ENCODE results near the gene UBE3D. TPM values are rescaled to one million over a fixed set of nuclear protein-coding genes. Genes with fewer than 3 reads are reported as not detected.

UBE3D gene
- total and polyA plus RNA-seq, 2 of the 8 experiments (the other 6 are each of a cell fraction or from before 2014, with no cell fraction given), result 5.7 to 16.3 TPM

DNA sequence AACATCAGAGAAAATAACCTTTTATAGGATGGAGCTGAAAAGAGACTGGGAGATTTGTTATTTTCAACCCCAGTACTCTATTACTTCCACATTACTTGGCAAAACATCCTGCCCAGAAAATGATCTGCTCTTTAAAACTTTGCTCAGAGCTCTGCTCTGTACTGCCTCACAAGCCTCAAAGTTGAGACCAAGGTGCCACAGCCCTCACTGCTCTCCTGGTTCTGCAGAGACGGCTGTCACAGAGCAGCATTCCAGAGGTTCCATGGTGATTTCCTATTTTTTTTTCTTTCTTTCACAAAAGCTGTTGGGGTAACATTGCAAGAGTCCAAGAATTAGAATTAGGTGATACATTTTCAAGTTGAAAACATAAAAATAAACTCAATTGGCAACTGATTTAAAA, 155.2 kb downstream of the UBE3D start (continued):
- TF ChIP-seq, protein P1, sequence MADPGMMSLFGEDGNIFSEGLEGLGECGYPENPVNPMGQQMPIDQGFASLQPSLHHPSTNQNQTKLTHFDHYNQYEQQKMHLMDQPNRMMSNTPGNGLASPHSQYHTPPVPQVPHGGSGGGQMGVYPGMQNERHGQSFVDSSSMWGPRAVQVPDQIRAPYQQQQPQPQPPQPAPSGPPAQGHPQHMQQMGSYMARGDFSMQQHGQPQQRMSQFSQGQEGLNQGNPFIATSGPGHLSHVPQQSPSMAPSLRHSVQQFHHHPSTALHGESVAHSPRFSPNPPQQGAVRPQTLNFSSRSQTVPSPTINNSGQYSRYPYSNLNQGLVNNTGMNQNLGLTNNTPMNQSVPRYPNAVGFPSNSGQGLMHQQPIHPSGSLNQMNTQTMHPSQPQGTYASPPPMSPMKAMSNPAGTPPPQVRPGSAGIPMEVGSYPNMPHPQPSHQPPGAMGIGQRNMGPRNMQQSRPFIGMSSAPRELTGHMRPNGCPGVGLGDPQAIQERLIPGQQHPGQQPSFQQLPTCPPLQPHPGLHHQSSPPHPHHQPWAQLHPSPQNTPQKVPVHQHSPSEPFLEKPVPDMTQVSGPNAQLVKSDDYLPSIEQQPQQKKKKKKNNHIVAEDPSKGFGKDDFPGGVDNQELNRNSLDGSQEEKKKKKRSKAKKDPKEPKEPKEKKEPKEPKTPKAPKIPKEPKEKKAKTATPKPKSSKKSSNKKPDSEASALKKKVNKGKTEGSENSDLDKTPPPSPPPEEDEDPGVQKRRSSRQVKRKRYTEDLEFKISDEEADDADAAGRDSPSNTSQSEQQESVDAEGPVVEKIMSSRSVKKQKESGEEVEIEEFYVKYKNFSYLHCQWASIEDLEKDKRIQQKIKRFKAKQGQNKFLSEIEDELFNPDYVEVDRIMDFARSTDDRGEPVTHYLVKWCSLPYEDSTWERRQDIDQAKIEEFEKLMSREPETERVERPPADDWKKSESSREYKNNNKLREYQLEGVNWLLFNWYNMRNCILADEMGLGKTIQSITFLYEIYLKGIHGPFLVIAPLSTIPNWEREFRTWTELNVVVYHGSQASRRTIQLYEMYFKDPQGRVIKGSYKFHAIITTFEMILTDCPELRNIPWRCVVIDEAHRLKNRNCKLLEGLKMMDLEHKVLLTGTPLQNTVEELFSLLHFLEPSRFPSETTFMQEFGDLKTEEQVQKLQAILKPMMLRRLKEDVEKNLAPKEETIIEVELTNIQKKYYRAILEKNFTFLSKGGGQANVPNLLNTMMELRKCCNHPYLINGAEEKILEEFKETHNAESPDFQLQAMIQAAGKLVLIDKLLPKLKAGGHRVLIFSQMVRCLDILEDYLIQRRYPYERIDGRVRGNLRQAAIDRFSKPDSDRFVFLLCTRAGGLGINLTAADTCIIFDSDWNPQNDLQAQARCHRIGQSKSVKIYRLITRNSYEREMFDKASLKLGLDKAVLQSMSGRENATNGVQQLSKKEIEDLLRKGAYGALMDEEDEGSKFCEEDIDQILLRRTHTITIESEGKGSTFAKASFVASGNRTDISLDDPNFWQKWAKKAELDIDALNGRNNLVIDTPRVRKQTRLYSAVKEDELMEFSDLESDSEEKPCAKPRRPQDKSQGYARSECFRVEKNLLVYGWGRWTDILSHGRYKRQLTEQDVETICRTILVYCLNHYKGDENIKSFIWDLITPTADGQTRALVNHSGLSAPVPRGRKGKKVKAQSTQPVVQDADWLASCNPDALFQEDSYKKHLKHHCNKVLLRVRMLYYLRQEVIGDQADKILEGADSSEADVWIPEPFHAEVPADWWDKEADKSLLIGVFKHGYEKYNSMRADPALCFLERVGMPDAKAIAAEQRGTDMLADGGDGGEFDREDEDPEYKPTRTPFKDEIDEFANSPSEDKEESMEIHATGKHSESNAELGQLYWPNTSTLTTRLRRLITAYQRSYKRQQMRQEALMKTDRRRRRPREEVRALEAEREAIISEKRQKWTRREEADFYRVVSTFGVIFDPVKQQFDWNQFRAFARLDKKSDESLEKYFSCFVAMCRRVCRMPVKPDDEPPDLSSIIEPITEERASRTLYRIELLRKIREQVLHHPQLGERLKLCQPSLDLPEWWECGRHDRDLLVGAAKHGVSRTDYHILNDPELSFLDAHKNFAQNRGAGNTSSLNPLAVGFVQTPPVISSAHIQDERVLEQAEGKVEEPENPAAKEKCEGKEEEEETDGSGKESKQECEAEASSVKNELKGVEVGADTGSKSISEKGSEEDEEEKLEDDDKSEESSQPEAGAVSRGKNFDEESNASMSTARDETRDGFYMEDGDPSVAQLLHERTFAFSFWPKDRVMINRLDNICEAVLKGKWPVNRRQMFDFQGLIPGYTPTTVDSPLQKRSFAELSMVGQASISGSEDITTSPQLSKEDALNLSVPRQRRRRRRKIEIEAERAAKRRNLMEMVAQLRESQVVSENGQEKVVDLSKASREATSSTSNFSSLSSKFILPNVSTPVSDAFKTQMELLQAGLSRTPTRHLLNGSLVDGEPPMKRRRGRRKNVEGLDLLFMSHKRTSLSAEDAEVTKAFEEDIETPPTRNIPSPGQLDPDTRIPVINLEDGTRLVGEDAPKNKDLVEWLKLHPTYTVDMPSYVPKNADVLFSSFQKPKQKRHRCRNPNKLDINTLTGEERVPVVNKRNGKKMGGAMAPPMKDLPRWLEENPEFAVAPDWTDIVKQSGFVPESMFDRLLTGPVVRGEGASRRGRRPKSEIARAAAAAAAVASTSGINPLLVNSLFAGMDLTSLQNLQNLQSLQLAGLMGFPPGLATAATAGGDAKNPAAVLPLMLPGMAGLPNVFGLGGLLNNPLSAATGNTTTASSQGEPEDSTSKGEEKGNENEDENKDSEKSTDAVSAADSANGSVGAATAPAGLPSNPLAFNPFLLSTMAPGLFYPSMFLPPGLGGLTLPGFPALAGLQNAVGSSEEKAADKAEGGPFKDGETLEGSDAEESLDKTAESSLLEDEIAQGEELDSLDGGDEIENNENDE (IDR thresholded peaks at IDR 0.05; ENCODE audit: insufficient replicate concordance, low read length), result no peak
- no peak for TF ChIP-seq SAP30 (IDR thresholded peaks at IDR 0.05; ENCODE audit: insufficient read depth, insufficient replicate concordance, low read length)
- TF ChIP-seq CBX8 (IDR thresholded peaks at IDR 0.05; ENCODE audit: borderline replicate concordance, low read depth, low read length), result no peak
- no peak for TF ChIP-seq SP4 (IDR thresholded peaks at IDR 0.05; ENCODE audit: low read length)
- no peak for TF ChIP-seq CHD2 (IDR thresholded peaks at IDR 0.05; ENCODE audit: low read length)
- no peak for TF ChIP-seq EGR1 (IDR thresholded peaks at IDR 0.05; ENCODE audit: borderline replicate concordance, low read depth, low read length)

Data from H1 (cell line).